Bronchial epithelial cell (primary cell): ENCODE data around the gene ATP5PO. TPM values are rescaled to one million over a fixed set of nuclear protein-coding genes. Genes with fewer than 3 reads are reported as not detected.

Experiments
- DNase-seq: peaks from one replicate; pipeline ENCODE4 v3.0.0-alpha.2; 2010; ENCODE audit warnings: low read depth
- FAIRE-seq: peaks from 2 replicates; lab custom pipeline; 2011; peaks lifted over from hg19 to GRCh38; lab: Jason Lieb, UNC
- H3K27me3 ChIP-seq: 2 replicates; pipeline ENCODE4 v1.5.1; 2011; ENCODE audit warnings: low read length; ENCODE audit not compliant: control insufficient read depth, insufficient read depth
- H3K36me3 ChIP-seq: 2 replicates; pipeline ENCODE4 v1.5.1; 2011; ENCODE audit warnings: low read length; ENCODE audit not compliant: control insufficient read depth, insufficient read depth
- H3K4me3 ChIP-seq: 2 replicates; pipeline ENCODE4 v1.5.1; 2011; ENCODE audit warnings: mild to moderate bottlenecking, low read depth, low read length, control low read depth
- CTCF ChIP-seq: IDR thresholded peaks from 2 replicates; pipeline ENCODE4 v1.5.1; 2011; ENCODE audit warnings: mild to moderate bottlenecking, moderate library complexity, low read length, control low read depth, inconsistent platforms; ENCODE audit not compliant: insufficient read depth, severe bottlenecking
- total RNA-seq: library from RNA; depleted of rRNA; stranded (reverse); fragments of >200 nt; gene quantifications from 2 replicates; pipeline ENCODE4 v1.2.1, GENCODE V29; 2014

Gene ATP5PO
- total RNA-seq, 1 donor from 2014 or later = 341 TPM

- no peak for TF ChIP-seq CTCF
- DNase-seq (no peak), FAIRE-seq (no peak)
- Histone ChIP-seq H3K27me3 (no peaks in the 10 kb centered on the region), H3K36me3 (no peaks in the 10 kb centered on the region), H3K4me3 (no peak overlapping the region)
These were observed 33.4 kb upstream of the ATP5PO start for GRCh38 chr21:33948951-33949444.

GRCh38 chr21:33948096-33948950 is 32.7 kb upstream of the ATP5PO start:
- no peak for FAIRE-seq

GRCh38 chr21:33947451-33948095 is 32.0 kb upstream of the ATP5PO start:
- FAIRE-seq (peak; percentile 18), DNase-seq (peak; percentile 98)
- no peak for TF ChIP-seq CTCF
- Histone ChIP-seq H3K27me3 (no peaks in the 10 kb centered on the region), H3K4me3 (peak overlapping the region; percentile 23), H3K36me3 (no peaks in the 10 kb centered on the region)

More at GRCh38 chr21:33948096-33948950, 32.7 kb upstream of the ATP5PO start:
- no peaks in the 10 kb centered on the region for H3K27me3 ChIP-seq
- TF ChIP-seq CTCF = no peak
- H3K36me3 ChIP-seq = no peaks in the 10 kb centered on the region
- H3K4me3 ChIP-seq = peak overlapping the region; percentile 2
- DNase-seq = no peak

DNA sequence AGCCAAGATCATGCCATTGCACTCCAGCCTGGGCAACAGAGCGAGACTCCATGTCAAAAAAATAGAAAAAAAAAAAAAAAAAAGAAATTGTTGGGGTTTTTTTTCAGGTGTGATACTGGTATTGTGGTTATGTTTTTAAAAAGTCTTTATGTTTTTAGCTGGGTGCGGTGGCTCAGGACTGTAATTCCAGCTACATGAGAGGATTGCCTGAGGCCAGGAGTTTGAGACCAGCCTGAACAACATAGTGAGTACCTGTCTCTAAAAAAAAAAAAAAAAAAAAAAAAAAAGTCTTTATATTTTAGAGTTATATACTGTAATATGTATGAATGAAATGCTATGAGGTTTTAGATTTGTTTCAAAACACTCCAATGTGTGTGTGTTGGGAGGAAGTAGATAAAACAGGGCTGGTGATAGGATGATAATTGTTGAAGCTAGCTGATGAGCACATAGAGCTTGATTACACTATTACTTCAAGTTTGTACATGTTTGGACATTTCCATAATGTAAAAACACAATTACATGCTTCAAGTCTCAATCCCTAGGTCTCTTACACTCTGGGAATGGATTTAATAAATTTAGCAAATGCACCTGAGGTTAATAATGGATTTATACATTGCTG is 30.2 kb upstream of the ATP5PO start:
- no peak for TF ChIP-seq CTCF
- no peak overlapping the region for H3K4me3 ChIP-seq
- DNase-seq (peak; percentile 93), FAIRE-seq (no peak)
- H3K36me3 ChIP-seq = no peaks in the 10 kb centered on the region
- H3K27me3 ChIP-seq = no peaks in the 10 kb centered on the region

GRCh38 chr21:33944185-33944763 is 28.7 kb upstream of the ATP5PO start:
- no peak for TF ChIP-seq CTCF
- no peak for FAIRE-seq
- no peak for DNase-seq

More at GRCh38 chr21:33944185-33944763, 28.7 kb upstream of the ATP5PO start:
- H3K4me3 ChIP-seq = no peak overlapping the region
- no peaks in the 10 kb centered on the region for H3K36me3 ChIP-seq
- H3K27me3 ChIP-seq = no peaks in the 10 kb centered on the region
